HS-5 (cell line): Measurements from ENCODE around the gene FER1L5.

Source experiments
- DNase-seq: peaks from one replicate; pipeline ENCODE4 v3.0.0-alpha.2; 2012; ENCODE audit warnings: low read depth

Gene FER1L5

GRCh38 chr2:96680561-96681141, 38.1 kb downstream of the FER1L5 start:
- no peak for DNase-seq

- DNase-seq, result no peak
Observed at GRCh38 chr2:96681540-96681939, 39.0 kb downstream of the FER1L5 start.

GRCh38 chr2:96683307-96683706, 40.7 kb downstream of the FER1L5 start:
- no peak for DNase-seq

GRCh38 chr2:96683972-96684820, 41.6 kb downstream of the FER1L5 start:
- no peak for DNase-seq

GRCh38 chr2:96684883-96685576, 42.5 kb downstream of the FER1L5 start:
- DNase-seq, result no peak

- DNase-seq, result no peak
Observed at GRCh38 chr2:96685577-96686459, 43.3 kb downstream of the FER1L5 start.

- no peak for DNase-seq
Observed at GRCh38 chr2:96687266-96687665, 44.7 kb downstream of the FER1L5 start.

- no peak for DNase-seq
Observed at GRCh38 chr2:96687711-96688640, 45.4 kb downstream of the FER1L5 start.

GRCh38 chr2:96688649-96689430, 46.3 kb downstream of the FER1L5 start:
- no peak for DNase-seq

- no peak for DNase-seq
Observed at GRCh38 chr2:96689431-96689991, 46.9 kb downstream of the FER1L5 start.

- DNase-seq, result no peak
Observed at GRCh38 chr2:96690306-96691021, 47.9 kb downstream of the FER1L5 start.

GRCh38 chr2:96691022-96691612, 48.6 kb downstream of the FER1L5 start:
- DNase-seq, result no peak

GRCh38 chr2:96692094-96692971, 49.8 kb downstream of the FER1L5 start:
- DNase-seq, result no peak

GRCh38 chr2:96693286-96694200, 51.0 kb downstream of the FER1L5 start:
- DNase-seq, result no peak

- DNase-seq, result no peak
Observed at GRCh38 chr2:96694279-96694678, 51.7 kb downstream of the FER1L5 start.

- DNase-seq, result no peak
Observed at GRCh38 chr2:96694816-96695455, 52.4 kb downstream of the FER1L5 start.
